Right lung (tissue), 5 donors: ENCODE measurements around the gene CNTN2. TPM values are rescaled to one million over a fixed set of nuclear protein-coding genes. Genes with fewer than 3 reads are reported as not detected.

Experiments
- DNase-seq, 2 donors: peaks; one replicate each; pipeline ENCODE4 v3.0.0-alpha.2; 2013
- polyA plus RNA-seq, 5 donors: library from polyadenylated mRNA; unstranded; fragments of 120-200 nt; gene quantifications; one replicate each; pipeline versions ENCODE4 v1.2.1 to v1.2.3, GENCODE V29; 2013; ENCODE audit warnings: inconsistent platforms in 1 of 5, low replicate concordance in 1 of 5; ENCODE audit not compliant: insufficient read length in 5 of 5, insufficient read depth in 1 of 5

The CNTN2 gene
- polyA plus RNA-seq, 5 donors, result 0.33 to 0.49 (median 0.38) TPM

DNA sequence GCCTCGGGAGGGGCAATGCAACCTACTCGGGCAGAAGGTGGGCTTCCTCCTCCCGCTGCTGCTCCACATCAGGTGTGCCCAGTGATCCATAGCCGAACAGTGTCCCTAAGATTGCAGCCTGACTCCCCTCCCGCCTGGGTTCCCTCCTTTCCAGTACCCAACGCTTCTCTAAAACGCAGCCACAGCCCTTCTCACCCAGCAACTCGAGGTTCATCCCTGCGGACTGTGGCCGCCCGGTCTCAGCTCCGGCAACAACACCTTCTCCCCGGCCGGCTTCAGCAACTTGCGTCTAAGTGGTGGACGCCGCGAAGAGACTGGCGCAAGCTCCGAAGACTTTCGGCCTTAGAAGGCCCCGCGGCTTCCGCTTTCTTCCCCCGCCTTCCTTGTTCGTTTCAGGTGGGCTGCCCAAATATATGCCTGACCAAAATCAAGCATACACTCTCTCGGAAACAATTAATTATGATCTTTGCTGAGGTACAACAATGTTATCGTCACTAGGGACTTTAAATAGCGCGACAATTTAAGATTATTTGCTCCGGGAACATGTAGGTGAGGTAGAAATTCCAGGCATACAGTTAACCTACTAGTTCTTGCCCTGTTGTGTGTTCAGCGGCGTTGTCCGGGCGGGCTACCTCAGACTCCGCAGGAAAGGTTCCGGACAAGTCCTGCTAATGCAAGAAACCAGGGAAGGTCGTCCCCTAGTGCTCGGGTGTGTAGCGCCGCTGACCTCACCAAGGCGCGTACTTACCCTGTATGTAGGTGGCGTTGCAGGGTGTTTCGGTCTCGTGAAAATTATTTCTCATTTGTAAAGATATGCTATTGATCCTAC, 78.9 kb downstream of the CNTN2 start, which contains the start of gene RBBP5:
Gene RBBP5 (minus strand): TSS at position 319 of the 829 bp plus-strand sequence. CDS start 105 bp downstream, at position 214.
- peak; percentile 97 for DNase-seq

DNA sequence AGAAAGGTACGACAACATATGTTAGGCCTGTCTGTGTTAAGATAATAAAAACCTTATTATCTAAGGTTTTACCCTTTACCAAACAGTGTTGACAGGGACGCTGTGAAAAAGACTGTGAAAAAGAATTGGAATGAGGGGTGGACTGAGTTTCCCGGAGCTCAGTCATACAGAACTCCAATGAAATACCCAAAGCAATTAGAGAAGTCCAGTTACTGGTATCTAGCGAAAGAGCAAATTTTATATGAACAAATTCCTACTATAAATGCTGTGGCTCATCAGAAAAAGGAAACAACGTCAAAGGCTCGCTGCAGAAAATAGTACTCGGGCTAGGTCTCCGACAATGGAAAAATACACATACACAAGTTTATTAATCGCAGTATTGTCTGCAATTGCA, 79.5 kb downstream of the CNTN2 start:
- no peak for DNase-seq

DNA sequence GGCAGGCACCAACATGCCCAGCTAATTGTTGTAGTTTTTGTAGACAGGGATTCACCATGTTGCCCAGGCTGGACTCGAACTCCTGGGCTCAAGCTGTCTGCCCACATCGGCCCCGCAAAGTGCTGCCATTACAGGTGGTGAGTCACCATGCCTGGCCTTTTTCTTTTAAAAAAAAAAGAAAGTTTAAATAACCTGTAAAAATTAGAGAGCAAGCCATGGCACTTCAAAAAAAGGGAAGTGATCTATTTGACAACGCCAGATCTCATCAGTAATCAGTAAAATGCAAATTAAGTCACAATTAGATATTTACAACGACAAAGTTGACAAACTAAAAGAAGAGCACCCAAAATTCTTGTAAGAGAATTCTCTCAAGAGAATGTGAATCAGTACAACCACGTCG, 81.7 kb downstream of the CNTN2 start:
- DNase-seq, result no peak

DNA sequence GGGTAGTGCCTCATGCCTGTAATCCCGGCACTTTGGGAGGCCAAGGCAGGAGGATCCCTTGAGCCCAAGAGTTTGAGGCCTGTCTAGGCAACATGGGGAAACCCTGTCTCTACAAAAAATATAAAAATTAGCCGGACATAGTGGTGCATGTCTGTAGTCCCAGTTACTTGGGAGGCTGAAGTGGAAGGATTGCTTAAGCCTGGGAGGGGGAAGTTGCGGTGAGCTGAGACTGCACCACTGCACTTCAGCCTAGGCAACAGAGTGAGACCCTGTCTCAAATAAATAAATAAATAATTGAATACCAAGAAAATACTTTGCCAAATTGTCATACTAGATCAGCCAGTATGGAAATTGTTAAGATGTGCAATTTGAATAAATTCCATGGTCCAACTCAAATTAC, 84.6 kb downstream of the CNTN2 start:
- DNase-seq, result no peak

Other genes starting within 250 kb of the CNTN2 start
- 1 to 10 TPM; 1.1 to 1.7 (median 1.5) TPM for gene NFASC, start 172.3 kb upstream of the CNTN2 start, polyA plus RNA-seq
- 1 to 10 TPM; 3.5 to 5.1 (median 4.1) TPM for gene TMEM81, start 41.2 kb downstream of the CNTN2 start, polyA plus RNA-seq
- gene RBBP5, start 78.8 kb downstream of the CNTN2 start, polyA plus RNA-seq, result 10 to 100 TPM; 15.6 to 21.5 (median 18.8) TPM
- gene DSTYK, start 168.5 kb downstream of the CNTN2 start, polyA plus RNA-seq, result 10 to 100 TPM; 13.2 to 18.2 (median 16.1) TPM
- 10 to 100 TPM in 4 of 5 donors, 1 to 10 TPM in 1; 7.8 to 21.5 (median 12.3) TPM for gene TMCC2, start 184.7 kb downstream of the CNTN2 start, polyA plus RNA-seq